K562 (cell line): ENCODE measurements around the gene HDAC3. TPM values are rescaled to one million over a fixed set of nuclear protein-coding genes. Genes with fewer than 3 reads are reported as not detected.

Experiments used
- ATAC-seq: fragments of 200-7000 bp; cut with Tn5 transposase; 3 replicates; pipeline ENCODE4 v1.9.1; 2020; ENCODE audit warnings: moderate library complexity
- BruUV-seq: library from RNA; stranded (reverse); fragments of 400-500 nt; replicated peaks from 2 replicates; lab custom pipeline; 2021; lab: Mats Ljungman, UMichigan
- CTCF ChIA-PET: fragments of 300-600 bp; formaldehyde crosslinking; extraction: SDS; loops from one replicate; lab custom pipeline; 2021; ENCODE audit warnings: low intra/inter-chr PET ratio; lab: Yijun Ruan, JAX
- POLR2A ChIA-PET: fragments of 300-600, 350-650 bp; sonication (Branson Sonifier 250); formaldehyde crosslinking; extraction: SDS; loops from one replicate; lab custom pipeline; 2021; ENCODE audit warnings: antibody characterized with exemption, inconsistent platforms; lab: Yijun Ruan, JAX
- DNase-seq, 4 experiments: peaks; one replicate each; pipeline versions ENCODE4 v3.0.0 to v3.0.0-alpha.2; 2011 to 2018; ENCODE audit warnings: low spot score in 3 of 4, mixed read lengths in 3 of 4; ENCODE audit errors: extremely low read depth in 1 of 4
- FAIRE-seq: peaks from 2 replicates; lab custom pipeline; 2011; peaks lifted over from hg19 to GRCh38; lab: Jason Lieb, UNC
- H2AFZ ChIP-seq: 2 replicates; pipeline ENCODE4 v1.6.0; 2011; ENCODE audit warnings: low read depth, low read length, control low read depth, inconsistent platforms
- H3K27ac ChIP-seq: fragments of 200-600 bp; 3 replicates; pipeline ENCODE4 v1.8.0; 2011; ENCODE audit warnings: low read depth, mild to moderate bottlenecking, control low read depth, inconsistent platforms, low read length, moderate library complexity, mixed read lengths; ENCODE audit errors: extremely low read depth
- H3K27me3 ChIP-seq, 2 experiments: fragments of 300-600 bp in 1 of 2; 2 replicates in 1 of 2; 3 replicates in 1 of 2; pipeline versions ENCODE4 v1.6.0 to v1.8.0; 2011; ENCODE audit warnings: inconsistent platforms in 2 of 2, low read length in 2 of 2, mild to moderate bottlenecking in 1 of 2, mixed read lengths in 1 of 2, moderate library complexity in 1 of 2; ENCODE audit not compliant: control insufficient read depth in 2 of 2, insufficient read depth in 2 of 2
- H3K36me3 ChIP-seq: fragments of 300-600 bp; 3 replicates; pipeline ENCODE4 v1.8.0; 2011; ENCODE audit warnings: mild to moderate bottlenecking, low read length, inconsistent platforms; ENCODE audit not compliant: control insufficient read depth, insufficient read depth
- H3K4me1 ChIP-seq, 2 experiments: fragments of 200-600 bp in 1 of 2; replicated peaks in 1 of 2; 2 replicates in 1 of 2; 3 replicates in 1 of 2; pipeline versions ENCODE4 v1.5.1 to v1.8.0; 2011; ENCODE audit warnings: inconsistent platforms in 2 of 2, low read length in 2 of 2, mild to moderate bottlenecking in 1 of 2, mixed read lengths in 1 of 2, moderate library complexity in 1 of 2; ENCODE audit not compliant: control insufficient read depth in 2 of 2, insufficient read depth in 2 of 2
- H3K4me2 ChIP-seq: 2 replicates; pipeline ENCODE4 v1.6.1; 2011; ENCODE audit warnings: low read length, control low read depth, inconsistent platforms, mixed read lengths; ENCODE audit not compliant: insufficient read depth
- H3K4me3 ChIP-seq: fragments of 200-600 bp; sonication (generic), shearing (Covaris generic); 2 replicates; pipeline ENCODE4 v1.5.1; 2016; ENCODE audit warnings: control low read depth, inconsistent platforms
- H3K79me2 ChIP-seq: fragments of 200-600 bp; 3 replicates; pipeline ENCODE4 v1.8.0; 2011; ENCODE audit warnings: low read length, inconsistent platforms; ENCODE audit not compliant: control insufficient read depth, insufficient read depth
- H3K9ac ChIP-seq, 2 experiments: 2 replicates each; pipeline versions ENCODE4 v1.6.0 to v1.6.1; 2011; ENCODE audit warnings: low read depth in 2 of 2, low read length in 2 of 2, control low read depth in 1 of 2, inconsistent platforms in 1 of 2, mild to moderate bottlenecking in 1 of 2, mixed read lengths in 1 of 2; ENCODE audit not compliant: insufficient read depth in 1 of 2
- H3K9me1 ChIP-seq: one replicate; pipeline ENCODE4 v1.6.0; 2011; ENCODE audit warnings: inconsistent platforms, mild to moderate bottlenecking, low read length, moderate library complexity; ENCODE audit not compliant: control insufficient read depth, insufficient read depth
- H3K9me3 ChIP-seq: replicated peaks from 2 replicates; pipeline ENCODE4 v1.5.1; 2011; ENCODE audit warnings: low read depth, low read length, inconsistent platforms; ENCODE audit not compliant: control insufficient read depth, insufficient read depth
- H4K20me1 ChIP-seq: replicated peaks from 2 replicates; pipeline ENCODE4 v1.6.1; 2011; ENCODE audit warnings: low read length, inconsistent platforms, mixed read lengths; ENCODE audit not compliant: control insufficient read depth, insufficient read depth
- EGR1 ChIP-seq: fragments of 450-650 bp; conservative IDR thresholded peaks from 2 replicates; pipeline ENCODE4 v1.6.1; 2017; ENCODE audit warnings: mild to moderate bottlenecking
- RB1 ChIP-seq: fragments of 450-650 bp; IDR thresholded peaks from 2 replicates; pipeline ENCODE4 v1.6.1; 2017; ENCODE audit warnings: low read depth, mild to moderate bottlenecking
- RBBP5 ChIP-seq: fragments of 200-600 bp; sonication (generic); IDR thresholded peaks from 2 replicates; pipeline ENCODE4 v1.6.1; 2012; ENCODE audit warnings: borderline replicate concordance, mild to moderate bottlenecking, low read length, control low read depth, inconsistent platforms; ENCODE audit not compliant: insufficient read depth, poor library complexity, severe bottlenecking
- TAF15 ChIP-seq: fragments of 200-400 bp; formaldehyde crosslinking; IDR thresholded peaks from 2 replicates; pipeline ENCODE4 v1.6.1; 2017; ENCODE audit warnings: mild to moderate bottlenecking, low read depth, low read length, moderate library complexity
- ZNF41 ChIP-seq: fragments of 250-450 bp; sonication (Bioruptor Pico); conservative IDR thresholded peaks from 2 replicates; pipeline ENCODE4 v1.4.0; 2020; ENCODE audit warnings: mild to moderate bottlenecking
- WGBS: fragments of 100-300 bp; shearing (Covaris generic); methylation state at CpG from one replicate; pipeline ENCODE4 v1.1.6; 2016; ENCODE audit warnings: low coverage, mixed read lengths; ENCODE audit not compliant: insufficient coverage; ENCODE audit errors: missing lambda C conversion rate; 5-methylcytosine and 5-hydroxymethylcytosine counted together
- in situ Hi-C: fragments of 300-500 bp; cut with MboI; formaldehyde crosslinking; loops from 4 replicates; pipeline ENCODE4 v1.15.0; 2018; ENCODE audit warnings: inconsistent platforms, mixed read lengths
- intact Hi-C: fragments of 100-400 bp; cut with micrococcal nuclease; formaldehyde crosslinking; loops from 2 replicates; pipeline ENCODE4 v1.14.2; 2022
- polyA plus RNA-seq, 8 experiments: library from polyadenylated mRNA; depleted of rRNA in 4 of 8; stranded (reverse) in 5 of 8; unstranded in 3 of 8; fragments of >200 nt; fragmentation: Nextera tagmentation in 2 of 8; fragmentation: Illumina TruSeq in 1 of 8; extraction: Ambion mirVana in 2 of 8; extraction: Trizol in 1 of 8; gene quantifications; 2 replicates each; pipeline versions ENCODE4 v1.2.1 to v1.2.3, GENCODE V29; 2011 to 2014; ENCODE audit warnings: inconsistent platforms in 1 of 8, missing spikeins in 1 of 8
- total RNA-seq, 7 experiments: library from RNA; depleted of rRNA in 6 of 7; stranded (reverse); fragments of >200 nt in 6 of 7; fragmentation: Illumina TruSeq in 2 of 7; extraction: Trizol in 2 of 7; gene quantifications; 2 replicates each; pipeline versions ENCODE4 v1.2.1 to v1.2.3, GENCODE V29; 2011 to 2021; ENCODE audit warnings: low replicate concordance in 1 of 7
- TF ChIP-seq, protein P1 (sequence below): fragments of 150-350 bp; conservative IDR thresholded peaks from 2 replicates; pipeline ENCODE4 v1.6.1; 2014; ENCODE audit warnings: low read length
- TF ChIP-seq, protein P2 (sequence below): sonication (generic); formaldehyde crosslinking; IDR thresholded peaks from 2 replicates; pipeline ENCODE4 v1.4.0; 2020; ENCODE audit warnings: mild to moderate bottlenecking, missing genetic modification reagents

HDAC3 gene
- total and polyA plus RNA-seq, 9 of the 15 experiments (the other 6 are each of a cell fraction or from before 2014, with no cell fraction given), result 89.7 to 191 (median 119) TPM

GRCh38 chr5:141615991-141616720 is 20.5 kb downstream of the HDAC3 start:
- Histone ChIP-seq H3K9me1 (no peaks in the 10 kb centered on the region), H3K79me2 (peaks cover 76% of the 10 kb centered on the region), H2AFZ (no peak overlapping the region), H3K27ac (peak overlapping the region; percentile 89), H3K9ac (peak overlapping the region; percentile 74 to 86; a peak in 3 of 4 replicates), H4K20me1 (no peaks in the 10 kb centered on the region), H3K4me3 (peak overlapping the region; percentile 97), H3K36me3 (peaks cover 64% of the 10 kb centered on the region), H3K4me2 (peak overlapping the region; percentile 90), H3K9me3 (no peaks in the 10 kb centered on the region), H3K4me1 (peaks cover 3 to 11% of the 10 kb centered on the region in 2 experiments; a peak in 3 of 5 replicates), H3K27me3 (no peaks in the 10 kb centered on the region)
- in situ Hi-C loops (no loop called here), intact Hi-C loops (loop anchor here (10.0 kb wide), 1 partner anchor 1501 kb away; the partner anchor contains the start of gene PURA)
- TF ChIP-seq ZNF41 (CRISPR knock-in tag), result no peak
- TF ChIP-seq, protein P1, sequence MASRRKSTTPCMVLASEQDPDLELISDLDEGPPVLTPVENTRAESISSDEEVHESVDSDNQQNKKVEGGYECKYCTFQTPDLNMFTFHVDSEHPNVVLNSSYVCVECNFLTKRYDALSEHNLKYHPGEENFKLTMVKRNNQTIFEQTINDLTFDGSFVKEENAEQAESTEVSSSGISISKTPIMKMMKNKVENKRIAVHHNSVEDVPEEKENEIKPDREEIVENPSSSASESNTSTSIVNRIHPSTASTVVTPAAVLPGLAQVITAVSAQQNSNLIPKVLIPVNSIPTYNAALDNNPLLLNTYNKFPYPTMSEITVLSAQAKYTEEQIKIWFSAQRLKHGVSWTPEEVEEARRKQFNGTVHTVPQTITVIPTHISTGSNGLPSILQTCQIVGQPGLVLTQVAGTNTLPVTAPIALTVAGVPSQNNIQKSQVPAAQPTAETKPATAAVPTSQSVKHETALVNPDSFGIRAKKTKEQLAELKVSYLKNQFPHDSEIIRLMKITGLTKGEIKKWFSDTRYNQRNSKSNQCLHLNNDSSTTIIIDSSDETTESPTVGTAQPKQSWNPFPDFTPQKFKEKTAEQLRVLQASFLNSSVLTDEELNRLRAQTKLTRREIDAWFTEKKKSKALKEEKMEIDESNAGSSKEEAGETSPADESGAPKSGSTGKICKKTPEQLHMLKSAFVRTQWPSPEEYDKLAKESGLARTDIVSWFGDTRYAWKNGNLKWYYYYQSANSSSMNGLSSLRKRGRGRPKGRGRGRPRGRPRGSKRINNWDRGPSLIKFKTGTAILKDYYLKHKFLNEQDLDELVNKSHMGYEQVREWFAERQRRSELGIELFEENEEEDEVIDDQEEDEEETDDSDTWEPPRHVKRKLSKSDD, result no peak
- TF ChIP-seq EGR1, result peak; percentile 93
- TF ChIP-seq, protein P2, sequence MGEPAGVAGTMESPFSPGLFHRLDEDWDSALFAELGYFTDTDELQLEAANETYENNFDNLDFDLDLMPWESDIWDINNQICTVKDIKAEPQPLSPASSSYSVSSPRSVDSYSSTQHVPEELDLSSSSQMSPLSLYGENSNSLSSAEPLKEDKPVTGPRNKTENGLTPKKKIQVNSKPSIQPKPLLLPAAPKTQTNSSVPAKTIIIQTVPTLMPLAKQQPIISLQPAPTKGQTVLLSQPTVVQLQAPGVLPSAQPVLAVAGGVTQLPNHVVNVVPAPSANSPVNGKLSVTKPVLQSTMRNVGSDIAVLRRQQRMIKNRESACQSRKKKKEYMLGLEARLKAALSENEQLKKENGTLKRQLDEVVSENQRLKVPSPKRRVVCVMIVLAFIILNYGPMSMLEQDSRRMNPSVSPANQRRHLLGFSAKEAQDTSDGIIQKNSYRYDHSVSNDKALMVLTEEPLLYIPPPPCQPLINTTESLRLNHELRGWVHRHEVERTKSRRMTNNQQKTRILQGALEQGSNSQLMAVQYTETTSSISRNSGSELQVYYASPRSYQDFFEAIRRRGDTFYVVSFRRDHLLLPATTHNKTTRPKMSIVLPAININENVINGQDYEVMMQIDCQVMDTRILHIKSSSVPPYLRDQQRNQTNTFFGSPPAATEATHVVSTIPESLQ (CRISPR knock-in tag), result 0 out of 2 replicates have a peak, but pooled peaks have one; percentile 36
- TF ChIP-seq RB1, result no peak
- TF ChIP-seq TAF15, result no peak
- peak; percentile 16 for TF ChIP-seq RBBP5
- ATAC-seq, result no peak
- no TSS peak for BruUV-seq
- FAIRE-seq, result no peak
- peak in 1 of 4 experiments; percentile 47 for DNase-seq
- ChIA-PET CTCF (interaction anchor here (0.6 kb wide), 2 partner anchors 45 to 247 kb away, joined by 3 to 5 read pairs; no protein-coding TSS in a partner anchor), POLR2A (interaction anchor here (0.7 to 2.6 kb wide), 9 partner anchors 8 to 103 kb away, joined by 3 to 17 read pairs (median 4); partner anchors contain the start of genes ARAP3 and RELL2)
- WGBS, result 6% methylated on average over 9 of the region's 9 CpGs
